ENCODE measurements around the gene PDE6G. TPM values are rescaled to one million over a fixed set of nuclear protein-coding genes. Genes with fewer than 3 reads are reported as not detected.

Gene PDE6G
- total and polyA plus RNA-seq, 2 experiments from 2014 or later: 5.5 to 9.0 TPM

- H3K27ac Mint-ChIP-seq: no peak overlapping the region; the same call in 1 of the 2 replicates
- ATAC-seq (no peak), DNase-seq (ENCODE audit: low spot score) (no peak)
- H3K4me1 Mint-ChIP-seq: no peaks in the 10 kb centered on the region; the same call in 2 of the 3 replicates
- Histone ChIP-seq H3K9me2 (ENCODE audit: insufficient read depth) (no peaks in the 10 kb centered on the region), H3F3A (replicated peaks; ENCODE audit: low read depth) (peaks cover 7% of the 10 kb centered on the region), H3K4me3 (no peak overlapping the region), H3K27ac (ENCODE audit: low read depth) (no peak overlapping the region), H3K79me2 (replicated peaks; ENCODE audit: insufficient read depth) (peaks cover 12% of the 10 kb centered on the region), H3K4me2 (no peak overlapping the region), H4K20me1 (replicated peaks; ENCODE audit: insufficient read depth) (peaks cover 5% of the 10 kb centered on the region; the same call in 1 of the 2 replicates), H3K36me3 (ENCODE audit: insufficient read depth) (no peaks in the 10 kb centered on the region), H3K27me3 (ENCODE audit: insufficient read depth) (no peaks in the 10 kb centered on the region), H3K4me1 (ENCODE audit: insufficient read depth) (no peaks in the 10 kb centered on the region), H2AFZ (no peak overlapping the region)
- peaks cover 11% of the 10 kb centered on the region for H3K27me3 Mint-ChIP-seq (ENCODE audit: insufficient read depth, low read depth, poor library complexity)
- no peaks in the 10 kb centered on the region; the same call in 2 of the 3 replicates for H3K9me3 Mint-ChIP-seq
- peaks cover 49% of the 10 kb centered on the region for H3K36me3 Mint-ChIP-seq (ENCODE audit: low read depth)
- no peak overlapping the region for H3K4me3 Mint-ChIP-seq
- no peak for TF ChIP-seq JUNB (IDR thresholded peaks at IDR 0.05; ENCODE audit: unreplicated experiment)
- no peak for TF ChIP-seq EZH2 (IDR thresholded peaks at IDR 0.05; ENCODE audit: low read depth, unreplicated experiment)
- TF ChIP-seq STAT1 (IDR thresholded peaks at IDR 0.05; ENCODE audit: unreplicated experiment): no peak
- no peak for TF ChIP-seq CTCF (conservative IDR thresholded peaks at IDR 0.05; ENCODE audit: low read depth in 2 of 2)
- no peak for TF ChIP-seq ZNF114 (CRISPR knock-in tag; IDR thresholded peaks at IDR 0.05)
- no peak for TF ChIP-seq CREB1 (CRISPR knock-in tag; IDR thresholded peaks at IDR 0.05; ENCODE audit: low read depth)
- no peak for TF ChIP-seq ZNF462 (CRISPR knock-in tag; IDR thresholded peaks at IDR 0.05)
- no peak for TF ChIP-seq REST (IDR thresholded peaks at IDR 0.05; ENCODE audit: unreplicated experiment)
- TF ChIP-seq NANOG (IDR thresholded peaks at IDR 0.05; ENCODE audit: borderline replicate concordance): no peak
- TF ChIP-seq ETS1 (IDR thresholded peaks at IDR 0.05): no peak
- TF ChIP-seq ZNF331 (CRISPR knock-in tag; IDR thresholded peaks at IDR 0.05; ENCODE audit: low read depth): no peak
- TF ChIP-seq POLR2AphosphoS5 (IDR thresholded peaks at IDR 0.05; ENCODE audit: low read depth): no peak
- TF ChIP-seq EZH2phosphoT487 (IDR thresholded peaks at IDR 0.05; ENCODE audit: unreplicated experiment): no peak
Measured at GRCh38 chr17:81690066-81690465, 33.7 kb upstream of the PDE6G start.

Measured in GM23338 (cell line).